SK-N-MC (cell line): ENCODE results near the gene NIPA2.

Source experiments
- DNase-seq: peaks from one replicate; pipeline ENCODE4 v3.0.0-alpha.2; 2011; ENCODE audit warnings: low read depth, low spot score
- H3K27ac ChIP-seq: fragments of 200-600 bp; sonication (generic); 2 replicates; pipeline ENCODE4 v1.5.1; 2016; ENCODE audit warnings: mixed run types
- H3K36me3 ChIP-seq: fragments of 200-600 bp; sonication (generic); 2 replicates; pipeline ENCODE4 v1.6.1; 2017; ENCODE audit warnings: antibody characterized with exemption, low read length, mixed read lengths; ENCODE audit not compliant: insufficient read depth
- H3K4me3 ChIP-seq: fragments of 200-600 bp; sonication (generic); 2 replicates; pipeline ENCODE4 v1.5.1; 2016
- H3K9ac ChIP-seq: fragments of 200-600 bp; sonication (generic); 2 replicates; pipeline ENCODE4 v1.8.0; 2017; ENCODE audit warnings: mixed run types, mixed read lengths; ENCODE audit not compliant: insufficient read length
- H3K9me3 ChIP-seq: fragments of 200-600 bp; sonication (generic); 2 replicates; pipeline ENCODE4 v1.6.1; 2017; ENCODE audit warnings: low read depth, mild to moderate bottlenecking, antibody characterized with exemption, low read length, moderate library complexity, mixed read lengths
- EZH2 ChIP-seq: fragments of 200-600 bp; sonication (generic); IDR thresholded peaks from one replicate; pipeline ENCODE4 v1.6.1; 2017; ENCODE audit warnings: antibody characterized with exemption
- FOXP2 ChIP-seq: optimal IDR thresholded peaks from 2 replicates; pipeline ENCODE3; 2011; ENCODE audit warnings: mild to moderate bottlenecking, moderate library complexity; ENCODE audit not compliant: insufficient read depth; ENCODE audit errors: extremely low read length, control extremely low read depth
- POLR2AphosphoS5 ChIP-seq: IDR thresholded peaks from 2 replicates; pipeline ENCODE4 v1.6.1; 2012; ENCODE audit warnings: mild to moderate bottlenecking, low read depth, low read length, borderline replicate concordance

The NIPA2 gene

DNA sequence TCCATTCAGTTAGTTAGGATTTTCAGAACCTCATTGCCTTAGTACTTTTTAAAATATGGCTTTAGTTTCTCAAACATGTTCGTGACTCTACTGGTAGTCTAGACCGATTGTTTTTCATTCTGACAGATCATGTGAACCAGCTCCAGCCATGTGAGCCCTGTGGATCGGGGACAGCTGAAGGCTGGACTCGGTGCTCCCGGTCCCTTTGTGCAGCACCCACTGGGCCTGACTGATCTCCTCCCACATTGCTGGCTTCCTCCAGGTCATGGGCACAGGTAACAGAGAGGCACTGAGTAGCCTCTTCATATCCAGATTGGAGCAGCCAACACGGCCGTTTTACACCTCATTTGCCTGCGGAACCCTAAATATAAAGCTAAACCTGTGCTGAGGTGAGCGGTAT lies 30.5 kb downstream of the NIPA2 start:
- no peak for DNase-seq
- Histone ChIP-seq H3K9ac (no peak overlapping the region), H3K4me3 (no peak overlapping the region), H3K9me3 (no peaks in the 10 kb centered on the region), H3K36me3 (peaks cover 87% of the 10 kb centered on the region), H3K27ac (no peak overlapping the region)
- TF ChIP-seq POLR2AphosphoS5 (no peak), EZH2 (no peak), FOXP2 (no peak)

GRCh38 chr15:22869856-22870255 lies 31.4 kb downstream of the NIPA2 start:
- peaks cover 85% of the 10 kb centered on the region for H3K36me3 ChIP-seq
- H3K4me3 ChIP-seq: no peak overlapping the region
- H3K9me3 ChIP-seq: no peaks in the 10 kb centered on the region
- no peak overlapping the region for H3K27ac ChIP-seq
- no peak overlapping the region for H3K9ac ChIP-seq
- DNase-seq: no peak
- TF ChIP-seq POLR2AphosphoS5 (no peak), FOXP2 (no peak), EZH2 (no peak)

GRCh38 chr15:22870865-22871264 lies 32.4 kb downstream of the NIPA2 start:
- H3K36me3 ChIP-seq: peaks cover 78% of the 10 kb centered on the region
- TF ChIP-seq POLR2AphosphoS5 (no peak), EZH2 (no peak), FOXP2 (no peak)
- no peak overlapping the region for H3K9ac ChIP-seq
- no peaks in the 10 kb centered on the region for H3K9me3 ChIP-seq
- H3K27ac ChIP-seq: no peak overlapping the region
- no peak for DNase-seq
- H3K4me3 ChIP-seq: no peak overlapping the region

DNA sequence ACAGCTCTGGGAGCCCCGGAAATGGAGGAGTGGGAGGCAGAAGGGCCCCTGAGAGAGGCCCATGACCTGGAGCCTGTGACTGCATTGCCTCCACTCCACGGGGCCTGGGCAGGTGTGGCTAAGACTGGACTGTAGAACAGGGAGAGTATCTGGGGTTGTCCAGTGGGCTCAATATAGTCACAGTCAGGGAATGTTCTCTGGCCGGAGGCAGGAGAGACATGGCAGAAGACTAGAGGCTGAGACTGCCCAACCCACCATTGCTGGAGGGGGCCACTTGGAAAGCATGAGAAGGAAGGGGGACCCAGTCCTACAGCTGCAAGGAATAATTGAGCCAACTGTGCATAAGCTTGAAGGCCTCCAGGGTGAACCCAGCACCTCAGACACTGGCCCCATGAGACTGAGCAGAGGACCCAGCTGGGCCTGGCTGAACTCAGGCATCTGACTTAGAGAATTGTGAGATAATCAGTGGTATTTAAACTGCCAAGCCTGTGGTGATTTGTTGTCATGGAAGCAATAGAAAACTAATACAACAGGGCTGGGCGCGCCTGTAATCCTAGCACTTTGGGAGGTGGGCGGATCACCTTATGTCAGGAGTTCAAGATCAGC lies 33.1 kb downstream of the NIPA2 start:
- Histone ChIP-seq H3K9me3 (no peaks in the 10 kb centered on the region), H3K36me3 (peaks cover 71% of the 10 kb centered on the region), H3K4me3 (no peak overlapping the region), H3K9ac (no peak overlapping the region), H3K27ac (no peak overlapping the region)
- TF ChIP-seq EZH2: no peak
- TF ChIP-seq POLR2AphosphoS5: 0 out of 2 replicates have a peak, but pooled peaks have one; percentile 7
- no peak for TF ChIP-seq FOXP2
- no peak for DNase-seq

- H3K9ac ChIP-seq: no peak overlapping the region
- TF ChIP-seq EZH2: no peak
- no peak for DNase-seq
Measured at GRCh38 chr15:22872936-22873701, 34.7 kb downstream of the NIPA2 start.

GRCh38 chr15:22873841-22874240 lies 35.4 kb downstream of the NIPA2 start:
- no peak overlapping the region for H3K27ac ChIP-seq
- no peak overlapping the region for H3K4me3 ChIP-seq
- H3K9ac ChIP-seq: no peak overlapping the region
- H3K36me3 ChIP-seq: peaks cover 54% of the 10 kb centered on the region
- DNase-seq: no peak
- no peaks in the 10 kb centered on the region for H3K9me3 ChIP-seq
- TF ChIP-seq POLR2AphosphoS5 (no peak), FOXP2 (no peak), EZH2 (no peak)

More at GRCh38 chr15:22872936-22873701, 34.7 kb downstream of the NIPA2 start:
- peaks cover 61% of the 10 kb centered on the region for H3K36me3 ChIP-seq
- no peaks in the 10 kb centered on the region for H3K9me3 ChIP-seq
- H3K27ac ChIP-seq: no peak overlapping the region
- H3K4me3 ChIP-seq: no peak overlapping the region

- H3K9me3 ChIP-seq: no peaks in the 10 kb centered on the region
- TF ChIP-seq EZH2 (no peak), FOXP2 (no peak), POLR2AphosphoS5 (no peak)
- H3K9ac ChIP-seq: no peak overlapping the region
- H3K27ac ChIP-seq: no peak overlapping the region
- H3K36me3 ChIP-seq: peaks cover 49% of the 10 kb centered on the region
- no peak overlapping the region for H3K4me3 ChIP-seq
- DNase-seq: no peak
Measured at GRCh38 chr15:22874256-22874655, 35.8 kb downstream of the NIPA2 start.

GRCh38 chr15:22874966-22875365 lies 36.5 kb downstream of the NIPA2 start:
- Histone ChIP-seq H3K4me3 (no peak overlapping the region), H3K9ac (no peak overlapping the region), H3K9me3 (no peaks in the 10 kb centered on the region), H3K27ac (no peak overlapping the region), H3K36me3 (peaks cover 43% of the 10 kb centered on the region)
- TF ChIP-seq FOXP2 (no peak), EZH2 (no peak), POLR2AphosphoS5 (no peak)
- DNase-seq: no peak
